GM12878 (cell line): Measurements from ENCODE around the gene MMP11. TPM values are rescaled to one million over a fixed set of nuclear protein-coding genes. Genes with fewer than 3 reads are reported as not detected.

Experiments used
- ATAC-seq: fragments of 200-7000 bp; cut with Tn5 transposase; 3 replicates; pipeline ENCODE4 v1.9.1; 2020; ENCODE audit warnings: mild to moderate bottlenecking, moderate library complexity
- BruUV-seq: library from RNA; stranded (reverse); fragments of 400-500 nt; replicated peaks from 2 replicates; lab custom pipeline; 2021; lab: Mats Ljungman, UMichigan
- CTCF ChIA-PET: fragments of 300-600 bp; sonication (Branson Sonifier 250); formaldehyde crosslinking; extraction: SDS; loops from one replicate; lab custom pipeline; 2021; ENCODE audit warnings: inconsistent platforms; lab: Yijun Ruan, JAX
- POLR2A ChIA-PET: fragments of 350-600 bp; formaldehyde crosslinking; extraction: SDS; loops from one replicate; lab custom pipeline; 2021; ENCODE audit warnings: inconsistent platforms; lab: Charles Lee
- RAD21 ChIA-PET: fragments of 300-600 bp; sonication (Branson Sonifier 250); formaldehyde crosslinking; loops from one replicate; lab custom pipeline; 2023; ENCODE audit warnings: antibody characterized with exemption; ENCODE audit not compliant: unreplicated experiment; lab: Charles Lee
- SMC1A ChIA-PET: fragments of 300-600 bp; sonication (Branson Sonifier 250); formaldehyde crosslinking; loops from one replicate; lab custom pipeline; 2023; ENCODE audit not compliant: unreplicated experiment, uncharacterized antibody; lab: Charles Lee
- DNase-seq: peaks from one replicate; pipeline ENCODE4 v3.0.0-alpha.2; 2011; ENCODE audit warnings: low read depth, low spot score
- FAIRE-seq: peaks from 3 replicates; lab custom pipeline; 2011; peaks lifted over from hg19 to GRCh38; lab: Jason Lieb, UNC
- H2AFZ ChIP-seq: 2 replicates; pipeline ENCODE4 v1.6.0; 2011; ENCODE audit warnings: low read depth, low read length, control low read depth; ENCODE audit not compliant: control insufficient read depth
- H3K27ac ChIP-seq: 2 replicates; pipeline ENCODE4 v1.5.1; 2011; ENCODE audit warnings: control low read depth; ENCODE audit not compliant: control insufficient read depth, insufficient read depth
- H3K27me3 ChIP-seq, 2 experiments: replicated peaks in 1 of 2; 2 replicates each; pipeline versions ENCODE4 v1.6.0 to v1.6.1; 2011; ENCODE audit warnings: low read length in 1 of 2; ENCODE audit not compliant: control insufficient read depth in 2 of 2, insufficient read depth in 2 of 2
- H3K36me3 ChIP-seq, 2 experiments: 2 replicates each; pipeline ENCODE4 v1.5.1; 2011; ENCODE audit warnings: low read length in 1 of 2; ENCODE audit not compliant: control insufficient read depth in 2 of 2, insufficient read depth in 2 of 2
- H3K4me1 ChIP-seq: 2 replicates; pipeline ENCODE4 v1.6.1; 2011; ENCODE audit warnings: mild to moderate bottlenecking, low read length, moderate library complexity, mixed read lengths; ENCODE audit not compliant: control insufficient read depth, insufficient read depth
- H3K4me2 ChIP-seq: 2 replicates; pipeline ENCODE4 v1.6.0; 2011; ENCODE audit warnings: control low read depth; ENCODE audit not compliant: control insufficient read depth, insufficient read depth
- H3K4me3 ChIP-seq: fragments of 200-600 bp; sonication (generic); 2 replicates; pipeline ENCODE4 v1.5.1; 2016
- H3K79me2 ChIP-seq: 2 replicates; pipeline ENCODE4 v1.6.0; 2011; ENCODE audit warnings: low read length; ENCODE audit not compliant: control insufficient read depth, insufficient read depth
- H3K9ac ChIP-seq: 2 replicates; pipeline ENCODE4 v1.8.0; 2011; ENCODE audit warnings: low read length, control low read depth, mixed read lengths; ENCODE audit not compliant: control insufficient read depth, insufficient read depth
- H3K9me3 ChIP-seq: replicated peaks from 3 replicates; pipeline ENCODE4 v1.5.1; 2011; ENCODE audit warnings: mild to moderate bottlenecking, low read length; ENCODE audit not compliant: control insufficient read depth, insufficient read depth
- H4K20me1 ChIP-seq: 2 replicates; pipeline ENCODE4 v1.6.0; 2011; ENCODE audit not compliant: control insufficient read depth, insufficient read depth
- BACH1 ChIP-seq: fragments of 450-650 bp; IDR thresholded peaks from 2 replicates; pipeline ENCODE4 v1.6.1; 2017; ENCODE audit warnings: mild to moderate bottlenecking, borderline replicate concordance
- CBX3 ChIP-seq: fragments of 200-600 bp; sonication (generic); IDR thresholded peaks from 2 replicates; pipeline ENCODE4 v1.6.1; 2016; ENCODE audit warnings: low read depth, borderline replicate concordance
- CEBPB ChIP-seq, 2 experiments: fragments of 150-350 bp in 1 of 2; IDR thresholded peaks; 2 replicates each; pipeline ENCODE4 v1.6.1; 2012 to 2014; ENCODE audit warnings: low read depth in 2 of 2, low read length in 2 of 2, borderline replicate concordance in 1 of 2, inconsistent platforms in 1 of 2
- JUND ChIP-seq: IDR thresholded peaks from 2 replicates; pipeline ENCODE4 v1.6.1; 2012; ENCODE audit warnings: low read depth, mild to moderate bottlenecking, low read length, improper control_type of control experiment, moderate library complexity
- KLF5 ChIP-seq: fragments of 450-650 bp; IDR thresholded peaks from 2 replicates; pipeline ENCODE4 v1.6.1; 2014; ENCODE audit warnings: mild to moderate bottlenecking; ENCODE audit not compliant: partially characterized antibody
- MEF2B ChIP-seq: fragments of 450-650 bp; IDR thresholded peaks from 2 replicates; pipeline ENCODE4 v1.6.1; 2018; ENCODE audit warnings: mild to moderate bottlenecking, moderate library complexity; ENCODE audit not compliant: partially characterized antibody, poor library complexity, severe bottlenecking
- MTA2 ChIP-seq: fragments of 450-650 bp; IDR thresholded peaks from 2 replicates; pipeline ENCODE4 v1.6.1; 2016; ENCODE audit warnings: low read depth, mild to moderate bottlenecking, moderate library complexity
- PML ChIP-seq: IDR thresholded peaks from 2 replicates; pipeline ENCODE4 v1.6.1; 2012; ENCODE audit warnings: low read length, inconsistent platforms
- POLR2A ChIP-seq: IDR thresholded peaks from 2 replicates; pipeline ENCODE4 v1.6.1; 2011; ENCODE audit warnings: low read depth, mild to moderate bottlenecking, low read length
- SPI1 ChIP-seq: IDR thresholded peaks from 2 replicates; pipeline ENCODE4 v1.6.1; 2011; ENCODE audit warnings: low read depth, mild to moderate bottlenecking, low read length, moderate library complexity, borderline replicate concordance; ENCODE audit not compliant: insufficient read depth
- STAT1 ChIP-seq: fragments of 450-650 bp; conservative IDR thresholded peaks from 2 replicates; pipeline ENCODE4 v1.6.1; 2014; ENCODE audit warnings: antibody characterized with exemption, mild to moderate bottlenecking
- YY1 ChIP-seq: IDR thresholded peaks from 2 replicates; pipeline ENCODE4 v1.6.1; 2011; ENCODE audit warnings: low read depth, mild to moderate bottlenecking, low read length
- ZSCAN29 ChIP-seq: fragments of 450-650 bp; IDR thresholded peaks from 2 replicates; pipeline ENCODE4 v1.6.1; 2017; ENCODE audit warnings: mild to moderate bottlenecking, moderate library complexity
- WGBS: methylation state at CpG from one replicate; pipeline ENCODE4 v1.1.6; 2016; ENCODE audit warnings: low lambda C conversion rate; ENCODE audit not compliant: insufficient replicate concordance, insufficient coverage; ENCODE audit errors: missing lambda C conversion rate; 5-methylcytosine and 5-hydroxymethylcytosine counted together
- in situ Hi-C: fragments of 300-500 bp; cut with MboI; formaldehyde crosslinking; loops from 9 replicates; pipeline ENCODE4 v1.14.3; 2018; ENCODE audit warnings: mixed read lengths
- intact Hi-C: fragments of 100-400 bp; cut with micrococcal nuclease; formaldehyde crosslinking; loops from one replicate; pipeline ENCODE4 v1.14.2; 2022; ENCODE audit not compliant: unreplicated experiment
- polyA plus RNA-seq, 11 experiments: library from polyadenylated mRNA; depleted of rRNA in 4 of 11; unstranded in 6 of 11; stranded (reverse) in 5 of 11; fragments of >200 nt; fragmentation: Nextera tagmentation in 4 of 11; fragmentation: Illumina TruSeq in 1 of 11; extraction: Ambion mirVana in 4 of 11; extraction: Trizol in 1 of 11; gene quantifications; 1 replicate in 1 of 11; 2 replicates in 10 of 11; pipeline versions ENCODE4 v1.2.1 to v1.2.3, GENCODE V29; 2011 to 2016; ENCODE audit warnings: inconsistent platforms in 2 of 11, missing spikeins in 2 of 11, low read depth in 1 of 11
- total RNA-seq, 4 experiments: library from RNA; depleted of rRNA in 3 of 4; stranded (reverse); fragments of >200 nt in 3 of 4; fragmentation: Illumina TruSeq in 1 of 4; extraction: Trizol in 1 of 4; gene quantifications; 2 replicates each; pipeline versions ENCODE4 v1.2.1 to v1.2.3, GENCODE V29; 2013 to 2021
- TF ChIP-seq, protein P1 (sequence below): fragments of 450-650 bp; IDR thresholded peaks from 2 replicates; pipeline ENCODE4 v1.6.1; 2016; ENCODE audit warnings: mild to moderate bottlenecking, moderate library complexity, borderline replicate concordance
- TF ChIP-seq, protein P2 (sequence below): IDR thresholded peaks from 2 replicates; pipeline ENCODE4 v1.6.1; 2012; ENCODE audit warnings: low read depth, low read length, improper control_type of control experiment
- TF ChIP-seq, protein P3 (sequence below): IDR thresholded peaks from 2 replicates; pipeline ENCODE4 v1.6.1; 2012; ENCODE audit warnings: low read length, inconsistent platforms
- TF ChIP-seq, protein P4 (sequence below), 3 experiments: IDR thresholded peaks in 2 of 3; conservative IDR thresholded peaks in 1 of 3; 2 replicates each; pipeline ENCODE4 v1.5.1; 2011; ENCODE audit warnings: low read depth in 3 of 3, low read length in 3 of 3, mild to moderate bottlenecking in 3 of 3, control low read depth in 2 of 3, moderate library complexity in 2 of 3, inconsistent platforms in 1 of 3, mixed read lengths in 1 of 3; ENCODE audit not compliant: control insufficient read depth in 2 of 3, insufficient read depth in 1 of 3; ENCODE audit errors: extremely low read depth in 1 of 3

Gene MMP11
- total and polyA plus RNA-seq, 10 of the 15 experiments (the other 5 are each of a cell fraction or from before 2014, with no cell fraction given), result 0.03 to 1.1 (median 0.31) TPM; not detected in 2

DNA sequence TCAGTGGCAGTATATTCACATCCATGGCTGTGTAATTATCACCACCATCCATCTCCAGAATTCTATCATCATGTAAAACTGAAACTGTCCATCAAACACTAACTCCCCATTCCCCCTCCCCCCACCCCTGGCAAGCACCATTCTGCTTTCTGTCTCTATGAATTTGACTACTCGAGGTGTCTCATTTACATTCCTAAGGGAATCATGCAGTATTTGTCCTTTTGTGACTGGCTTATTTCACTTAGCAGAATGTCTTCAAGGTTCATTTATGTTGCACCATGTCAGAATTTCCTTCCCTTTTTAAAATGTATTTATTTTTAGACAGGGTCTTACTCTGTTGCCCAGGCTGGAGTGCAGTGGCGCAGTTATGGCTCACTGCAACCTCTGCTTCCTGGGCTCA, 45.9 kb downstream of the MMP11 start:
- in situ Hi-C loops, result no loop called here
- H3K4me1 ChIP-seq, result no peaks in the 10 kb centered on the region
- peaks cover 23 to 36% of the 10 kb centered on the region in 2 experiments for H3K36me3 ChIP-seq
- H3K4me3 ChIP-seq, result no peak overlapping the region
- ChIA-PET CTCF (no interaction called here), RAD21 (no interaction called here), SMC1A (no interaction called here), POLR2A (no interaction called here)
- no peak overlapping the region for H3K4me2 ChIP-seq
- H3K9me3 ChIP-seq, result no peaks in the 10 kb centered on the region
- no TSS peak for BruUV-seq
- WGBS, result 50% methylated on average over 2 of the region's 2 CpGs
- no peak for DNase-seq
- H3K27ac ChIP-seq, result no peak overlapping the region
- no peak overlapping the region for H3K9ac ChIP-seq
- no peaks in the 10 kb centered on the region for H3K79me2 ChIP-seq
- no peaks in the 10 kb centered on the region for H3K27me3 ChIP-seq
- intact Hi-C loops, result no loop called here
- no peak for ATAC-seq
- no peak for FAIRE-seq
- H4K20me1 ChIP-seq, result no peaks in the 10 kb centered on the region; the same call in 1 of the 2 replicates
- H2AFZ ChIP-seq, result no peak overlapping the region
- TF ChIP-seq YY1, result no peak
- no peak for TF ChIP-seq STAT1
- TF ChIP-seq BACH1, result no peak
- no peak for TF ChIP-seq CEBPB (IDR thresholded peaks at IDR 0.05; ENCODE audit: borderline replicate concordance in 1 of 2, low read depth in 2 of 2, low read length in 2 of 2)
- no peak for TF ChIP-seq CBX3
- no peak for TF ChIP-seq KLF5
- no peak for TF ChIP-seq JUND
- TF ChIP-seq, protein P1, sequence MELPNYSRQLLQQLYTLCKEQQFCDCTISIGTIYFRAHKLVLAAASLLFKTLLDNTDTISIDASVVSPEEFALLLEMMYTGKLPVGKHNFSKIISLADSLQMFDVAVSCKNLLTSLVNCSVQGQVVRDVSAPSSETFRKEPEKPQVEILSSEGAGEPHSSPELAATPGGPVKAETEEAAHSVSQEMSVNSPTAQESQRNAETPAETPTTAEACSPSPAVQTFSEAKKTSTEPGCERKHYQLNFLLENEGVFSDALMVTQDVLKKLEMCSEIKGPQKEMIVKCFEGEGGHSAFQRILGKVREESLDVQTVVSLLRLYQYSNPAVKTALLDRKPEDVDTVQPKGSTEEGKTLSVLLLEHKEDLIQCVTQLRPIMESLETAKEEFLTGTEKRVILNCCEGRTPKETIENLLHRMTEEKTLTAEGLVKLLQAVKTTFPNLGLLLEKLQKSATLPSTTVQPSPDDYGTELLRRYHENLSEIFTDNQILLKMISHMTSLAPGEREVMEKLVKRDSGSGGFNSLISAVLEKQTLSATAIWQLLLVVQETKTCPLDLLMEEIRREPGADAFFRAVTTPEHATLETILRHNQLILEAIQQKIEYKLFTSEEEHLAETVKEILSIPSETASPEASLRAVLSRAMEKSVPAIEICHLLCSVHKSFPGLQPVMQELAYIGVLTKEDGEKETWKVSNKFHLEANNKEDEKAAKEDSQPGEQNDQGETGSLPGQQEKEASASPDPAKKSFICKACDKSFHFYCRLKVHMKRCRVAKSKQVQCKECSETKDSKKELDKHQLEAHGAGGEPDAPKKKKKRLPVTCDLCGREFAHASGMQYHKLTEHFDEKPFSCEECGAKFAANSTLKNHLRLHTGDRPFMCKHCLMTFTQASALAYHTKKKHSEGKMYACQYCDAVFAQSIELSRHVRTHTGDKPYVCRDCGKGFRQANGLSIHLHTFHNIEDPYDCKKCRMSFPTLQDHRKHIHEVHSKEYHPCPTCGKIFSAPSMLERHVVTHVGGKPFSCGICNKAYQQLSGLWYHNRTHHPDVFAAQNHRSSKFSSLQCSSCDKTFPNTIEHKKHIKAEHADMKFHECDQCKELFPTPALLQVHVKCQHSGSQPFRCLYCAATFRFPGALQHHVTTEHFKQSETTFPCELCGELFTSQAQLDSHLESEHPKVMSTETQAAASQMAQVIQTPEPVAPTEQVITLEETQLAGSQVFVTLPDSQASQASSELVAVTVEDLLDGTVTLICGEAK, result no peak
- TF ChIP-seq, protein P2, sequence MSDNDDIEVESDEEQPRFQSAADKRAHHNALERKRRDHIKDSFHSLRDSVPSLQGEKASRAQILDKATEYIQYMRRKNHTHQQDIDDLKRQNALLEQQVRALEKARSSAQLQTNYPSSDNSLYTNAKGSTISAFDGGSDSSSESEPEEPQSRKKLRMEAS, result no peak
- TF ChIP-seq MTA2, result no peak
- TF ChIP-seq POLR2A, result no peak
- TF ChIP-seq MEF2B, result no peak
- no peak for TF ChIP-seq SPI1
- TF ChIP-seq, protein P3, sequence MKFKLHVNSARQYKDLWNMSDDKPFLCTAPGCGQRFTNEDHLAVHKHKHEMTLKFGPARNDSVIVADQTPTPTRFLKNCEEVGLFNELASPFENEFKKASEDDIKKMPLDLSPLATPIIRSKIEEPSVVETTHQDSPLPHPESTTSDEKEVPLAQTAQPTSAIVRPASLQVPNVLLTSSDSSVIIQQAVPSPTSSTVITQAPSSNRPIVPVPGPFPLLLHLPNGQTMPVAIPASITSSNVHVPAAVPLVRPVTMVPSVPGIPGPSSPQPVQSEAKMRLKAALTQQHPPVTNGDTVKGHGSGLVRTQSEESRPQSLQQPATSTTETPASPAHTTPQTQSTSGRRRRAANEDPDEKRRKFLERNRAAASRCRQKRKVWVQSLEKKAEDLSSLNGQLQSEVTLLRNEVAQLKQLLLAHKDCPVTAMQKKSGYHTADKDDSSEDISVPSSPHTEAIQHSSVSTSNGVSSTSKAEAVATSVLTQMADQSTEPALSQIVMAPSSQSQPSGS, result no peak
- no peak for TF ChIP-seq PML
- TF ChIP-seq, protein P4, sequence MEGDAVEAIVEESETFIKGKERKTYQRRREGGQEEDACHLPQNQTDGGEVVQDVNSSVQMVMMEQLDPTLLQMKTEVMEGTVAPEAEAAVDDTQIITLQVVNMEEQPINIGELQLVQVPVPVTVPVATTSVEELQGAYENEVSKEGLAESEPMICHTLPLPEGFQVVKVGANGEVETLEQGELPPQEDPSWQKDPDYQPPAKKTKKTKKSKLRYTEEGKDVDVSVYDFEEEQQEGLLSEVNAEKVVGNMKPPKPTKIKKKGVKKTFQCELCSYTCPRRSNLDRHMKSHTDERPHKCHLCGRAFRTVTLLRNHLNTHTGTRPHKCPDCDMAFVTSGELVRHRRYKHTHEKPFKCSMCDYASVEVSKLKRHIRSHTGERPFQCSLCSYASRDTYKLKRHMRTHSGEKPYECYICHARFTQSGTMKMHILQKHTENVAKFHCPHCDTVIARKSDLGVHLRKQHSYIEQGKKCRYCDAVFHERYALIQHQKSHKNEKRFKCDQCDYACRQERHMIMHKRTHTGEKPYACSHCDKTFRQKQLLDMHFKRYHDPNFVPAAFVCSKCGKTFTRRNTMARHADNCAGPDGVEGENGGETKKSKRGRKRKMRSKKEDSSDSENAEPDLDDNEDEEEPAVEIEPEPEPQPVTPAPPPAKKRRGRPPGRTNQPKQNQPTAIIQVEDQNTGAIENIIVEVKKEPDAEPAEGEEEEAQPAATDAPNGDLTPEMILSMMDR (IDR thresholded peaks at IDR 0.05 in 2 of 3, conservative IDR thresholded peaks at IDR 0.05 in 1 of 3; ENCODE audit: control insufficient read depth in 2 of 3, extremely low read depth in 1 of 3, insufficient read depth in 1 of 3, low read depth in 3 of 3, low read length in 3 of 3), result no peak
- TF ChIP-seq ZSCAN29, result no peak
